Naive B cell (primary cell): Measurements from ENCODE around the gene COL5A2. TPM values are rescaled to one million over a fixed set of nuclear protein-coding genes. Genes with fewer than 3 reads are reported as not detected.

Experiments
- ATAC-seq, 2 donors: fragments of 150-1000 bp; cut with Tn5 transposase; 2 replicates each; pipeline ENCODE4 v1.10.0; 2021; ENCODE audit warnings: low read depth in 2 of 2, mild to moderate bottlenecking in 2 of 2, moderate library complexity in 2 of 2
- DNase-seq: peaks from one replicate; pipeline ENCODE4 v3.0.0; 2022
- H3K27ac Mint-ChIP-seq, 6 donors: one replicate each; pipeline ENCODE4 v1.8.0; 2020 to 2022; ENCODE audit warnings: mild to moderate bottlenecking in 6 of 6, mixed read lengths in 6 of 6, moderate library complexity in 5 of 6, inconsistent platforms in 2 of 6
- H3K27me3 Mint-ChIP-seq, 3 donors: one replicate each; pipeline ENCODE4 v1.8.0; 2021 to 2022; ENCODE audit warnings: mixed read lengths in 3 of 3, mild to moderate bottlenecking in 1 of 3
- H3K36me3 Mint-ChIP-seq, 2 donors: one replicate each; pipeline ENCODE4 v1.8.0; 2020 to 2022; ENCODE audit warnings: mixed read lengths in 2 of 2, inconsistent platforms in 1 of 2, mild to moderate bottlenecking in 1 of 2
- H3K4me1 Mint-ChIP-seq, 3 donors: one replicate each; pipeline ENCODE4 v1.8.0; 2020 to 2022; ENCODE audit warnings: mixed read lengths in 3 of 3, inconsistent platforms in 1 of 3, mild to moderate bottlenecking in 1 of 3, moderate library complexity in 1 of 3
- H3K4me3 Mint-ChIP-seq, 8 donors: one replicate each; pipeline ENCODE4 v1.8.0; 2020 to 2022; ENCODE audit warnings: mild to moderate bottlenecking in 8 of 8, mixed read lengths in 8 of 8, moderate library complexity in 8 of 8, inconsistent platforms in 2 of 8
- H3K9me3 Mint-ChIP-seq, 7 donors: one replicate each; pipeline ENCODE4 v1.8.0; 2020 to 2022; ENCODE audit warnings: mixed read lengths in 7 of 7, mild to moderate bottlenecking in 5 of 7, inconsistent platforms in 2 of 7, moderate library complexity in 1 of 7
- polyA plus RNA-seq, 6 donors: library from polyadenylated mRNA; unstranded; fragments of 300-500 nt; fragmentation: Illumina TruSeq; gene quantifications; one replicate each; pipeline ENCODE4 v1.2.3, GENCODE V29; 2021; ENCODE audit warnings: low read depth in 6 of 6

The COL5A2 gene
- polyA plus RNA-seq, 6 donors from 2014 or later, result 0.13 to 0.31 TPM; not detected in 4

DNA sequence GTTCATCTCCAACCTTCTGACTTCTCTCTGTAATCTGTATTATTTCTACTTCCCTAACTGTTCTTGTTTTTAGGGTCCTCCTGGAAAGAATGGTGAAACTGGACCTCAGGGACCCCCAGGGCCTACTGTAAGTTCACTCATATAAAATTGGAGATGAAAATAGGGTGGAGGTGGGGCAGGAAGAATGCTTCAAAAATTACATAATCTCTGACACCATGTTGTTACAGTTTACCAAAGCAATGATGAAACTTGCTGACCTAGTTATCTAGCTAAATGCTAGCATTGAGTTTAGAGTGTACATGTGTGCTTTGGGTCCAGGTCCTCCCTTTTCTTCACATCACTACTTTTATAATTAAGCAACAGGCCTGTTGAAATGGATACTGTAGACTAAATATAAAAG is 182.3 kb downstream of the COL5A2 start:
- Mint-ChIP-seq H3K4me3 (no peak overlapping the region), H3K27ac (no peak overlapping the region)

DNA sequence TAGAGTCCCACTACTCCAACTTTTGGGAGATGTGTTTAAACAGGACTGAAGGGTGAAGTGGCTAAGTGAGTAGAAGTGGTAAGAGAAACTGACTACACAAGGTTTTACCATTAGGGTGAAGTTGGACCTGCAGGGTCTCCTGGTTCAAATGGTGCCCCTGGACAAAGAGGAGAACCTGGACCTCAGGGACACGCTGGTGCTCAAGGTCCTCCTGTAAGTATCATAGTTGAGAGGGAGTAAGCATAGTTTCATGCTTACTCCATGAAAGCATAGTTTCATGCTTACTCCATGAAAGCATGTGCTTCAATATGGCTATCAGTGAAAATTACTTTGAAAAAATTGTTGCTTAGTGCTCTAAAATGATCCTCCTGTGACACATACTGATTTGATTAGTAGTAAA is 186.3 kb downstream of the COL5A2 start:
- no peak for ATAC-seq

More for the DNA sequence above, 182.3 kb downstream of the COL5A2 start:
- H3K27me3 Mint-ChIP-seq, result no peaks in the 10 kb centered on the region
- DNase-seq, result no peak
- ATAC-seq, result no peak
- H3K9me3 Mint-ChIP-seq, result no peaks in the 10 kb centered on the region
- no peaks in the 10 kb centered on the region for H3K36me3 Mint-ChIP-seq
- no peaks in the 10 kb centered on the region for H3K4me1 Mint-ChIP-seq

DNA sequence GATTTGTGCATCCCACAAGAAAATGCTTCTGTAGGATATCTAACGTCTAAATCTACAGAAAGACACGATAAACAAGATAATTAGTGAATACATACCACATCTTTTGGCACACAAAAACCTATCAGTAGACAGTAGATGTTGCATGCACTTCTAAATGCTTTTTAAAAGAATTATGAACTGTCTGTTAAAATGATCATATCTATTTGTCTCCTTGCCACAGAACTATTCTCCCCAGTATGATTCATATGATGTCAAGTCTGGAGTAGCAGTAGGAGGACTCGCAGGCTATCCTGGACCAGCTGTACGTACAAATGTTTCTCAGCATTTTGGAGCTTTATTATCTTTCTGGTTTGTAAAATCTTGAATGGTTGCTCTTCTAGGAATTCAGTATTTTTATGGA is 192.7 kb downstream of the COL5A2 start:
- Mint-ChIP-seq H3K4me1 (no peaks in the 10 kb centered on the region), H3K9me3 (no peaks in the 10 kb centered on the region), H3K36me3 (no peaks in the 10 kb centered on the region)

More for the DNA sequence above, 186.3 kb downstream of the COL5A2 start:
- H3K9me3 Mint-ChIP-seq, result no peaks in the 10 kb centered on the region
- no peaks in the 10 kb centered on the region for H3K36me3 Mint-ChIP-seq
- no peak overlapping the region for H3K4me3 Mint-ChIP-seq
- no peaks in the 10 kb centered on the region for H3K4me1 Mint-ChIP-seq
- DNase-seq, result no peak
- no peaks in the 10 kb centered on the region for H3K27me3 Mint-ChIP-seq
- H3K27ac Mint-ChIP-seq, result no peak overlapping the region

DNA sequence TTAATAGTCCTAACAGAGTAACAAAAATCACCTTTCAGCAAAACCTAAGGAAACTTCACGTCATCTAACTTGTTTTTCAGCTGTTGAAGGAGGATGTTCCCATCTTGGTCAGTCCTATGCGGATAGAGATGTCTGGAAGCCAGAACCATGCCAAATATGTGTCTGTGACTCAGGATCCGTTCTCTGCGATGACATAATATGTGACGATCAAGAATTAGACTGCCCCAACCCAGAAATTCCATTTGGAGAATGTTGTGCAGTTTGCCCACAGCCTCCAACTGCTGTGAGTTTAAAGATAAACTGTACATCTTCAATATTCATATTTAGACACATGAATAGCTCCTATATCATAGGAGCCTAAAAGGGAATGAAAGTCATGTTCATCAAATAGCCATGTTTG is 194.9 kb downstream of the COL5A2 start:
- no peak overlapping the region for H3K4me3 Mint-ChIP-seq
- H3K4me1 Mint-ChIP-seq, result no peaks in the 10 kb centered on the region
- H3K27ac Mint-ChIP-seq, result no peak overlapping the region
- H3K27me3 Mint-ChIP-seq, result no peaks in the 10 kb centered on the region
- no peak for DNase-seq
- no peaks in the 10 kb centered on the region for H3K36me3 Mint-ChIP-seq
- no peaks in the 10 kb centered on the region for H3K9me3 Mint-ChIP-seq
- no peak for ATAC-seq

More for the DNA sequence above, 192.7 kb downstream of the COL5A2 start:
- H3K27me3 Mint-ChIP-seq, result no peaks in the 10 kb centered on the region
- DNase-seq (no peak), ATAC-seq (no peak)
- no peak overlapping the region for H3K27ac Mint-ChIP-seq
- no peak overlapping the region for H3K4me3 Mint-ChIP-seq

GRCh38 chr2:188984065-188984491 is 195.5 kb downstream of the COL5A2 start:
- no peak overlapping the region for H3K4me3 Mint-ChIP-seq
- ATAC-seq, result no peak
- H3K4me1 Mint-ChIP-seq, result no peaks in the 10 kb centered on the region
- no peaks in the 10 kb centered on the region for H3K36me3 Mint-ChIP-seq
- H3K9me3 Mint-ChIP-seq, result no peaks in the 10 kb centered on the region
- DNase-seq, result no peak
- H3K27ac Mint-ChIP-seq, result no peak overlapping the region
- H3K27me3 Mint-ChIP-seq, result no peaks in the 10 kb centered on the region

GRCh38 chr2:188983427-188984064 is 196.0 kb downstream of the COL5A2 start:
- H3K4me1 Mint-ChIP-seq, result no peaks in the 10 kb centered on the region
- no peak overlapping the region for H3K4me3 Mint-ChIP-seq
- H3K27ac Mint-ChIP-seq, result no peak overlapping the region
- no peaks in the 10 kb centered on the region for H3K27me3 Mint-ChIP-seq
- ATAC-seq, result no peak
- no peaks in the 10 kb centered on the region for H3K9me3 Mint-ChIP-seq
- DNase-seq, result no peak
- H3K36me3 Mint-ChIP-seq, result no peaks in the 10 kb centered on the region

Other genes starting within 250 kb of the COL5A2 start
- not detected for gene COL3A1, start 205.4 kb downstream of the COL5A2 start, polyA plus RNA-seq